ENCODE results near the gene SLC35A1. TPM values are rescaled to one million over a fixed set of nuclear protein-coding genes. Genes with fewer than 3 reads are reported as not detected.

The SLC35A1 gene
- total RNA-seq (2012; rRNA removed), result 9.7 and 14.4 TPM in 2 replicates
- 10.0 and 12.4 TPM in 2 replicates for polyA plus RNA-seq (2012; rRNA removed)
- 2.3 and 3.6 TPM in 2 replicates for polyA plus RNA-seq (2012; cell fraction: cytosol; rRNA removed)
- 2.0 and 20.4 TPM in 2 replicates for polyA plus RNA-seq (2012; cell fraction: nucleus; rRNA removed; ENCODE audit: low replicate concordance)
- percentile 70 among the genes with signal in this experiment for Bru-seq, nascent RNA
- BruChase-seq, experiment 1, labeled RNA remaining after a 6-hour chase, result percentile 78 among the genes with signal in this experiment
- percentile 81 among the genes with signal in this experiment for BruChase-seq, experiment 2, labeled RNA remaining after a 2-hour chase
- long read RNA-seq, transcript SLC35A1-201 (8 exons, 1,851 nt), result major isoform, 17 of 25 reads
- long read RNA-seq, partial matches to known transcripts, result 0 of 25 reads
- long read RNA-seq, other reads (novel, unspliced or antisense), result 8 of 25 reads

- H2AK5ac ChIP-seq (ENCODE audit: low read depth, low read length), result peak within 1 kb of the TSS; percentile 63
- H2BK120ac ChIP-seq (ENCODE audit: low read depth, low read length), result peak within 1 kb of the TSS; percentile 97
- peak within 1 kb of the TSS; percentile 94 for H3K18ac ChIP-seq (ENCODE audit: low read depth, low read length)
- H4K5ac ChIP-seq (ENCODE audit: low read depth, low read length), result peak within 1 kb of the TSS; percentile 90
- H2BK15ac ChIP-seq (ENCODE audit: low read depth, low read length), result peak within 1 kb of the TSS; percentile 93; the same call in 2 of the 3 replicates
- peak within 1 kb of the TSS; percentile 100 for H3K14ac ChIP-seq (replicated peaks; ENCODE audit: low read depth, low read length)
- in situ Hi-C loops (cut with MboI; ENCODE audit: low sequenced_read_pairs), result no loop called here
- ChIA-PET CTCF (interaction anchor here (0.7 to 1.0 kb wide), 2 partner anchors 14 to 359 kb away, joined by 3 read pairs; no protein-coding TSS in a partner anchor), POLR2A (ENCODE audit: unreplicated experiment) (no interaction called here)
- dilution Hi-C loops (cut with HindIII; ENCODE audit: low sequenced_read_pairs, unreplicated experiment), result no loop called here
- peak within 1 kb of the TSS; percentile 99 for H3K4ac ChIP-seq (ENCODE audit: low read depth, low read length)
- peak within 1 kb of the TSS; percentile 84 for H2BK20ac ChIP-seq (ENCODE audit: low read depth, low read length)
- peak within 1 kb of the TSS; percentile 87 for H3K9ac ChIP-seq (ENCODE audit: low read depth, low read length)
- H3K27me3 ChIP-seq (ENCODE audit: control insufficient read depth, insufficient read depth, low read length), result no peaks in the 10 kb centered on the region
- peaks cover 2% of the 10 kb centered on the region; the same call in 1 of the 2 replicates for H3K4me1 ChIP-seq (ENCODE audit: control insufficient read depth, insufficient read depth, low read length)
- H3K4me2 ChIP-seq (ENCODE audit: low read depth, low read length), result peak within 1 kb of the TSS; percentile 90
- H3K36me3 ChIP-seq (ENCODE audit: control insufficient read depth, insufficient read depth, low read length), result peaks cover 2% of the 10 kb centered on the region
- BruUV-seq (replicated peaks), result no TSS peak
- peak within 1 kb of the TSS; percentile 84 for H3K27ac ChIP-seq (ENCODE audit: insufficient read depth, low read length)
- peak within 1 kb of the TSS; percentile 92 for H2AK9ac ChIP-seq (replicated peaks; ENCODE audit: low read depth, low read length, poor library complexity)
- peak within 1 kb of the TSS; percentile 99 for H4K91ac ChIP-seq (ENCODE audit: insufficient read depth, low read depth, low read length)
- peaks cover 2% of the 10 kb centered on the region; the same call in 1 of the 2 replicates for H3K9me1 ChIP-seq (ENCODE audit: insufficient read depth, low read length)
- intact Hi-C loops (cut with micrococcal nuclease), result loop anchor here (2.0 to 10.0 kb wide), 4 partner anchors 65 to 472 kb away; partner anchors contain the start of genes CFAP206, RARS2 and ZNF292
- H3K4me3 ChIP-seq (ENCODE audit: insufficient read depth, low read depth, low read length), result peak within 1 kb of the TSS; percentile 78
- 0% methylated on average over 37 of the region's 70 CpGs; no CpG with 5 or more reads in 1 of the 2 experiments for WGBS, 2 experiments (ENCODE audit: extremely low coverage in 2 of 2, insufficient read length in 1 of 2)
- DNase-seq, result peak; percentile 73
- H3K79me1 ChIP-seq (ENCODE audit: low read depth in 1 of 2, low read length in 2 of 2), result peaks cover 10 to 25% of the 10 kb centered on the region in 2 experiments
- TF ChIP-seq POLR2A (IDR thresholded peaks at IDR 0.05; ENCODE audit: low read depth, low read length), result 0 out of 2 replicates have a peak, but pooled peaks have one; percentile 46
- no peak for TF ChIP-seq CEBPB (IDR thresholded peaks at IDR 0.05; ENCODE audit: low read depth, low read length)
- no peak; the same call in 1 of the 2 replicates for TF ChIP-seq MXI1 (IDR thresholded peaks at IDR 0.05; ENCODE audit: borderline replicate concordance, low read depth, low read length)
- TF ChIP-seq RCOR1 (IDR thresholded peaks at IDR 0.05; ENCODE audit: insufficient replicate concordance, low read length), result no peak
- no peak for TF ChIP-seq ELK1 (IDR thresholded peaks at IDR 0.05; ENCODE audit: borderline replicate concordance, low read depth, low read length)
- peak; percentile 56; the same call in 1 of the 2 replicates for TF ChIP-seq MAZ (IDR thresholded peaks at IDR 0.05; ENCODE audit: borderline replicate concordance, low read depth, low read length)
- TF ChIP-seq RFX5 (IDR thresholded peaks at IDR 0.05; ENCODE audit: low read depth, low read length), result no peak
- peak within 1 kb of the TSS; percentile 93 for H3K56ac ChIP-seq (ENCODE audit: extremely low read depth, insufficient read depth, low read length)
- no peaks in the 10 kb centered on the region for H3K9me3 ChIP-seq (ENCODE audit: control insufficient read depth, insufficient read depth, low read length)
- peak within 1 kb of the TSS; percentile 99 for H2AFZ ChIP-seq (replicated peaks; ENCODE audit: low read length, poor library complexity)
- H3K23ac ChIP-seq (ENCODE audit: low read depth, low read length), result peak within 1 kb of the TSS; percentile 98
- no peaks in the 10 kb centered on the region; the same call in 1 of the 2 replicates for H4K20me1 ChIP-seq (ENCODE audit: insufficient read depth, low read length)
- H4K8ac ChIP-seq (ENCODE audit: low read depth in 2 of 2, low read length in 2 of 2), result peak within 1 kb of the TSS; percentile 56 to 99
- peak; percentile 97 for ATAC-seq (ENCODE audit: low read depth)
- H2BK5ac ChIP-seq (ENCODE audit: low read depth, low read length, poor library complexity, severe bottlenecking), result peak within 1 kb of the TSS; percentile 94
Measured at GRCh38 chr6:87472525-87473418, at the start of gene SLC35A1. SLC35A1 (plus strand) TSS chr6:87472974; CDS start chr6:87473004, 30 bp downstream.

All from IMR-90 (cell line).